HepG2 (cell line): ENCODE results near the gene SIK3. TPM values are rescaled to one million over a fixed set of nuclear protein-coding genes. Genes with fewer than 3 reads are reported as not detected.

Source experiments
- ATF1 ChIP-seq: IDR thresholded peaks from 2 replicates; pipeline ENCODE4 v1.6.1; 2016; ENCODE audit warnings: mild to moderate bottlenecking, control low read depth
- ZNF672 ChIP-seq: sonication (generic); formaldehyde crosslinking; IDR thresholded peaks from 2 replicates; pipeline ENCODE4 v1.8.1; 2022; ENCODE audit warnings: missing genetic modification reagents
- ZNF737 ChIP-seq: sonication (generic); formaldehyde crosslinking; IDR thresholded peaks from 2 replicates; pipeline ENCODE4 v1.5.0; 2020; ENCODE audit warnings: missing genetic modification reagents, mild to moderate bottlenecking, borderline replicate concordance
- polyA plus RNA-seq, 8 experiments: library from polyadenylated mRNA; depleted of rRNA in 3 of 8; stranded (reverse) in 7 of 8; unstranded in 1 of 8; fragments of >200 nt; fragmentation: Illumina TruSeq in 4 of 8; extraction: Trizol in 4 of 8; gene quantifications; 2 replicates each; pipeline versions ENCODE4 v1.2.1 to v1.2.3, GENCODE V29; 2011 to 2016; ENCODE audit warnings: low read depth in 4 of 8, missing spikeins in 1 of 8, mixed read lengths in 1 of 8; ENCODE audit not compliant: insufficient read depth in 1 of 8
- total RNA-seq, 5 experiments: library from RNA; depleted of rRNA; stranded (reverse); fragments of >200 nt; fragmentation: Illumina TruSeq; extraction: Trizol; gene quantifications; 2 replicates each; pipeline ENCODE4 v1.2.3, GENCODE V29; 2016; ENCODE audit warnings: low read depth in 1 of 5
- TF ChIP-seq, protein P1 (sequence below): sonication (generic); formaldehyde crosslinking; IDR thresholded peaks from one replicate; pipeline ENCODE4 v1.5.1; 2020; ENCODE audit warnings: mild to moderate bottlenecking, missing genetic modification reagents; ENCODE audit errors: not compliant biosample characterization
- TF ChIP-seq, protein P2 (sequence below): sonication (generic); formaldehyde crosslinking; IDR thresholded peaks from 2 replicates; pipeline ENCODE4 v1.4.0; 2020; ENCODE audit warnings: missing genetic modification reagents, borderline replicate concordance
- TF ChIP-seq, protein P3 (sequence below): sonication (generic); formaldehyde crosslinking; IDR thresholded peaks from 2 replicates; pipeline ENCODE4 v1.5.0; 2020; ENCODE audit warnings: mild to moderate bottlenecking, missing genetic modification reagents
- TF ChIP-seq, protein P4 (sequence below): sonication (generic); formaldehyde crosslinking; conservative IDR thresholded peaks from 2 replicates; pipeline ENCODE4 v1.5.0; 2020; ENCODE audit warnings: missing genetic modification reagents
- TF ChIP-seq, protein P5 (sequence below): IDR thresholded peaks from 2 replicates; pipeline ENCODE4 v1.6.1; 2016; ENCODE audit warnings: missing compliant biosample characterization, missing genetic modification reagents, borderline replicate concordance

The SIK3 gene
- total and polyA plus RNA-seq, 2 of the 13 experiments (the other 11 are each of a cell fraction or from before 2014, with no cell fraction given): 5.7 to 9.8 TPM

DNA sequence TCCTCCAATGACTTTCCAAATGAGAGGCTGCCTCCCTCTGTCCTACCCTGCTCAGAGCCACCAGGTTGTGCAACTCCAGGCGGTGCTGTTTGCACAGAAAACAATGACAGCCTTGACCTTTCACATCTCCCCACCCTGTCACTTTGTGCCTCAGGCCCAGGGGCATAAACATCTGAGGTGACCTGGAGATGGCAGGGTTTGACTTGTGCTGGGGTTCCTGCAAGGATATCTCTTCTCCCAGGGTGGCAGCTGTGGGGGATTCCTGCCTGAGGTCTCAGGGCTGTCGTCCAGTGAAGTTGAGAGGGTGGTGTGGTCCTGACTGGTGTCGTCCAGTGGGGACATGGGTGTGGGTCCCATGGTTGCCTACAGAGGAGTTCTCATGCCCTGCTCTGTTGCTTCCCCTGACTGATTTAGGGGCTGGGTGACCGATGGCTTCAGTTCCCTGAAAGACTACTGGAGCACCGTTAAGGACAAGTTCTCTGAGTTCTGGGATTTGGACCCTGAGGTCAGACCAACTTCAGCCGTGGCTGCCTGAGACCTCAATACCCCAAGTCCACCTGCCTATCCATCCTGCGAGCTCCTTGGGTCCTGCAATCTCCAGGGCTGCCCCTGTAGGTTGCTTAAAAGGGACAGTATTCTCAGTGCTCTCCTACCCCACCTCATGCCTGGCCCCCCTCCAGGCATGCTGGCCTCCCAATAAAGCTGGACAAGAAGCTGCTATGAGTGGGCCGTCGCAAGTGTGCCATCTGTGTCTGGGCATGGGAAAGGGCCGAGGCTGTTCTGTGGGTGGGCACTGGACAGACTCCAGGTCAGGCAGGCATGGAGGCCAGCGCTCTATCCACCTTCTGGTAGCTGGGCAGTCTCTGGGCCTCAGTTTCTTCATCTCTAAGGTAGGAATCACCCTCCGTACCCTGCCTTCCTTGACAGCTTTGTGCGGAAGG is 265.6 kb downstream of the SIK3 start (continued):
- TF ChIP-seq, protein P1, sequence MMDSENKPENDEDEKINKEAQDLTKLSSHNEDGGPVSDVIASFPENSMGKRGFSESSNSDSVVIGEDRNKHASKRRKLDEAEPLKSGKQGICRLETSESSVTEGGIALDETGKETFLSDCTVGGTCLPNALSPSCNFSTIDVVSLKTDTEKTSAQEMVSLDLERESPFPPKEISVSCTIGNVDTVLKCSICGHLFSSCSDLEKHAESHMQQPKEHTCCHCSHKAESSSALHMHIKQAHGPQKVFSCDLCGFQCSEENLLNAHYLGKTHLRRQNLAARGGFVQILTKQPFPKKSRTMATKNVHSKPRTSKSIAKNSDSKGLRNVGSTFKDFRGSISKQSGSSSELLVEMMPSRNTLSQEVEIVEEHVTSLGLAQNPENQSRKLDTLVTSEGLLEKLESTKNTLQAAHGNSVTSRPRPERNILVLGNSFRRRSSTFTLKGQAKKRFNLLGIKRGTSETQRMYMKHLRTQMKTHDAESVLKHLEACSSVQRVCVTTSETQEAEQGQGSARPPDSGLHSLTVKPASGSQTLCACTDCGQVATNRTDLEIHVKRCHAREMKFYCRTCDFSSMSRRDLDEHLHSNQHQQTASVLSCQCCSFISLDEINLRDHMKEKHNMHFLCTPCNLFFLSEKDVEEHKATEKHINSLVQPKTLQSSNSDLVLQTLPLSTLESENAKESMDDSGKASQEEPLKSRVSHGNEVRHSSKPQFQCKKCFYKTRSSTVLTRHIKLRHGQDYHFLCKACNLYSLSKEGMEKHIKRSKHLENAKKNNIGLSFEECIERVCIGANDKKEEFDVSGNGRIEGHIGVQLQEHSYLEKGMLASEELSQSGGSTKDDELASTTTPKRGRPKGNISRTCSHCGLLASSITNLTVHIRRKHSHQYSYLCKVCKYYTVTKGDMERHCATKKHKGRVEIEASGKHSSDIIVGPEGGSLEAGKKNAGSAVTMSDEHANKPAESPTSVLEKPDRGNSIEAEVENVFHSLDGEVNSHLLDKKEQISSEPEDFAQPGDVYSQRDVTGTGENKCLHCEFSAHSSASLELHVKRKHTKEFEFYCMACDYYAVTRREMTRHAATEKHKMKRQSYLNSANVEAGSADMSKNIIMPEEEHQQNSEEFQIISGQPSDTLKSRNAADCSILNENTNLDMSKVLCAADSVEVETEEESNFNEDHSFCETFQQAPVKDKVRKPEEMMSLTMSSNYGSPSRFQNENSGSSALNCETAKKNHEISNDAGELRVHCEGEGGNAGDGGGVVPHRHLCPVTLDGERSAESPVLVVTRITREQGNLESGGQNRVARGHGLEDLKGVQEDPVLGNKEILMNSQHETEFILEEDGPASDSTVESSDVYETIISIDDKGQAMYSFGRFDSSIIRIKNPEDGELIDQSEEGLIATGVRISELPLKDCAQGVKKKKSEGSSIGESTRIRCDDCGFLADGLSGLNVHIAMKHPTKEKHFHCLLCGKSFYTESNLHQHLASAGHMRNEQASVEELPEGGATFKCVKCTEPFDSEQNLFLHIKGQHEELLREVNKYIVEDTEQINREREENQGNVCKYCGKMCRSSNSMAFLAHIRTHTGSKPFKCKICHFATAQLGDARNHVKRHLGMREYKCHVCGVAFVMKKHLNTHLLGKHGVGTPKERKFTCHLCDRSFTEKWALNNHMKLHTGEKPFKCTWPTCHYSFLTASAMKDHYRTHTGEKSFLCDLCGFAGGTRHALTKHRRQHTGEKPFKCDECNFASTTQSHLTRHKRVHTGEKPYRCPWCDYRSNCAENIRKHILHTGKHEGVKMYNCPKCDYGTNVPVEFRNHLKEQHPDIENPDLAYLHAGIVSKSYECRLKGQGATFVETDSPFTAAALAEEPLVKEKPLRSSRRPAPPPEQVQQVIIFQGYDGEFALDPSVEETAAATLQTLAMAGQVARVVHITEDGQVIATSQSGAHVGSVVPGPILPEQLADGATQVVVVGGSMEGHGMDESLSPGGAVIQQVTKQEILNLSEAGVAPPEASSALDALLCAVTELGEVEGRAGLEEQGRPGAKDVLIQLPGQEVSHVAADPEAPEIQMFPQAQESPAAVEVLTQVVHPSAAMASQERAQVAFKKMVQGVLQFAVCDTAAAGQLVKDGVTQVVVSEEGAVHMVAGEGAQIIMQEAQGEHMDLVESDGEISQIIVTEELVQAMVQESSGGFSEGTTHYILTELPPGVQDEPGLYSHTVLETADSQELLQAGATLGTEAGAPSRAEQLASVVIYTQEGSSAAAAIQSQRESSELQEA: no peak
- TF ChIP-seq, protein P2, sequence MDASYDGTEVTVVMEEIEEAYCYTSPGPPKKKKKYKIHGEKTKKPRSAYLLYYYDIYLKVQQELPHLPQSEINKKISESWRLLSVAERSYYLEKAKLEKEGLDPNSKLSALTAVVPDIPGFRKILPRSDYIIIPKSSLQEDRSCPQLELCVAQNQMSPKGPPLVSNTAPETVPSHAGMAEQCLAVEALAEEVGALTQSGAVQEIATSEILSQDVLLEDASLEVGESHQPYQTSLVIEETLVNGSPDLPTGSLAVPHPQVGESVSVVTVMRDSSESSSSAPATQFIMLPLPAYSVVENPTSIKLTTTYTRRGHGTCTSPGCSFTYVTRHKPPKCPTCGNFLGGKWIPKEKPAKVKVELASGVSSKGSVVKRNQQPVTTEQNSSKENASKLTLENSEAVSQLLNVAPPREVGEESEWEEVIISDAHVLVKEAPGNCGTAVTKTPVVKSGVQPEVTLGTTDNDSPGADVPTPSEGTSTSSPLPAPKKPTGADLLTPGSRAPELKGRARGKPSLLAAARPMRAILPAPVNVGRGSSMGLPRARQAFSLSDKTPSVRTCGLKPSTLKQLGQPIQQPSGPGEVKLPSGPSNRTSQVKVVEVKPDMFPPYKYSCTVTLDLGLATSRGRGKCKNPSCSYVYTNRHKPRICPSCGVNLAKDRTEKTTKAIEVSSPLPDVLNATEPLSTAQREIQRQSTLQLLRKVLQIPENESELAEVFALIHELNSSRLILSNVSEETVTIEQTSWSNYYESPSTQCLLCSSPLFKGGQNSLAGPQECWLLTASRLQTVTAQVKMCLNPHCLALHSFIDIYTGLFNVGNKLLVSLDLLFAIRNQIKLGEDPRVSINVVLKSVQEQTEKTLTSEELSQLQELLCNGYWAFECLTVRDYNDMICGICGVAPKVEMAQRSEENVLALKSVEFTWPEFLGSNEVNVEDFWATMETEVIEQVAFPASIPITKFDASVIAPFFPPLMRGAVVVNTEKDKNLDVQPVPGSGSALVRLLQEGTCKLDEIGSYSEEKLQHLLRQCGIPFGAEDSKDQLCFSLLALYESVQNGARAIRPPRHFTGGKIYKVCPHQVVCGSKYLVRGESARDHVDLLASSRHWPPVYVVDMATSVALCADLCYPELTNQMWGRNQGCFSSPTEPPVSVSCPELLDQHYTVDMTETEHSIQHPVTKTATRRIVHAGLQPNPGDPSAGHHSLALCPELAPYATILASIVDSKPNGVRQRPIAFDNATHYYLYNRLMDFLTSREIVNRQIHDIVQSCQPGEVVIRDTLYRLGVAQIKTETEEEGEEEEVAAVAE (CRISPR knock-in tag): peak; percentile 95
- TF ChIP-seq, protein P3, sequence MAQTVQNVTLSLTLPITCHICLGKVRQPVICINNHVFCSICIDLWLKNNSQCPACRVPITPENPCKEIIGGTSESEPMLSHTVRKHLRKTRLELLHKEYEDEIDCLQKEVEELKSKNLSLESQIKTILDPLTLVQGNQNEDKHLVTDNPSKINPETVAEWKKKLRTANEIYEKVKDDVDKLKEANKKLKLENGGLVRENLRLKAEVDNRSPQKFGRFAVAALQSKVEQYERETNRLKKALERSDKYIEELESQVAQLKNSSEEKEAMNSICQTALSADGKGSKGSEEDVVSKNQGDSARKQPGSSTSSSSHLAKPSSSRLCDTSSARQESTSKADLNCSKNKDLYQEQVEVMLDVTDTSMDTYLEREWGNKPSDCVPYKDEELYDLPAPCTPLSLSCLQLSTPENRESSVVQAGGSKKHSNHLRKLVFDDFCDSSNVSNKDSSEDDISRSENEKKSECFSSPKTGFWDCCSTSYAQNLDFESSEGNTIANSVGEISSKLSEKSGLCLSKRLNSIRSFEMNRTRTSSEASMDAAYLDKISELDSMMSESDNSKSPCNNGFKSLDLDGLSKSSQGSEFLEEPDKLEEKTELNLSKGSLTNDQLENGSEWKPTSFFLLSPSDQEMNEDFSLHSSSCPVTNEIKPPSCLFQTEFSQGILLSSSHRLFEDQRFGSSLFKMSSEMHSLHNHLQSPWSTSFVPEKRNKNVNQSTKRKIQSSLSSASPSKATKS (CRISPR knock-in tag): no peak; the same call in 1 of the 2 replicates
- TF ChIP-seq ZNF672 (CRISPR knock-in tag): 0 out of 2 replicates have a peak, but pooled peaks have one; percentile 61
- TF ChIP-seq, protein P4, sequence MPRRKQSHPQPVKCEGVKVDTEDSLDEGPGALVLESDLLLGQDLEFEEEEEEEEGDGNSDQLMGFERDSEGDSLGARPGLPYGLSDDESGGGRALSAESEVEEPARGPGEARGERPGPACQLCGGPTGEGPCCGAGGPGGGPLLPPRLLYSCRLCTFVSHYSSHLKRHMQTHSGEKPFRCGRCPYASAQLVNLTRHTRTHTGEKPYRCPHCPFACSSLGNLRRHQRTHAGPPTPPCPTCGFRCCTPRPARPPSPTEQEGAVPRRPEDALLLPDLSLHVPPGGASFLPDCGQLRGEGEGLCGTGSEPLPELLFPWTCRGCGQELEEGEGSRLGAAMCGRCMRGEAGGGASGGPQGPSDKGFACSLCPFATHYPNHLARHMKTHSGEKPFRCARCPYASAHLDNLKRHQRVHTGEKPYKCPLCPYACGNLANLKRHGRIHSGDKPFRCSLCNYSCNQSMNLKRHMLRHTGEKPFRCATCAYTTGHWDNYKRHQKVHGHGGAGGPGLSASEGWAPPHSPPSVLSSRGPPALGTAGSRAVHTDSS: no peak
- TF ChIP-seq, protein P5, sequence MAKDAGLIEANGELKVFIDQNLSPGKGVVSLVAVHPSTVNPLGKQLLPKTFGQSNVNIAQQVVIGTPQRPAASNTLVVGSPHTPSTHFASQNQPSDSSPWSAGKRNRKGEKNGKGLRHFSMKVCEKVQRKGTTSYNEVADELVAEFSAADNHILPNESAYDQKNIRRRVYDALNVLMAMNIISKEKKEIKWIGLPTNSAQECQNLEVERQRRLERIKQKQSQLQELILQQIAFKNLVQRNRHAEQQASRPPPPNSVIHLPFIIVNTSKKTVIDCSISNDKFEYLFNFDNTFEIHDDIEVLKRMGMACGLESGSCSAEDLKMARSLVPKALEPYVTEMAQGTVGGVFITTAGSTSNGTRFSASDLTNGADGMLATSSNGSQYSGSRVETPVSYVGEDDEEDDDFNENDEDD (CRISPR knock-in tag): no peak; the same call in 1 of the 2 replicates
- peak; percentile 62; the same call in 1 of the 2 replicates for TF ChIP-seq ZNF737
- TF ChIP-seq ATF1 (CRISPR knock-in tag): no peak
